ENCODE data around the gene DHODH.

The DHODH gene

GRCh38 chr16:72013888-72014581 is 5.5 kb downstream of the DHODH start:
- DNase-seq (ENCODE audit: low read depth): no peak

GRCh38 chr16:72014675-72015074 is 6.1 kb downstream of the DHODH start:
- no peak for DNase-seq (ENCODE audit: low read depth)

- DNase-seq (ENCODE audit: low read depth): no peak
Measured at GRCh38 chr16:72015124-72015523, 6.6 kb downstream of the DHODH start.

GRCh38 chr16:72018470-72018869 is 9.9 kb downstream of the DHODH start:
- DNase-seq (ENCODE audit: low read depth): no peak

- no peak for DNase-seq (ENCODE audit: low read depth)
Measured at GRCh38 chr16:72021043-72021442, 12.5 kb downstream of the DHODH start.

GRCh38 chr16:72022127-72022526 is 13.6 kb downstream of the DHODH start:
- DNase-seq (ENCODE audit: low read depth): no peak

GRCh38 chr16:72023962-72024361 is 15.4 kb downstream of the DHODH start:
- DNase-seq (ENCODE audit: low read depth): no peak

- DNase-seq (ENCODE audit: low read depth): no peak
Measured at GRCh38 chr16:72024862-72025382, 16.4 kb downstream of the DHODH start.

GRCh38 chr16:72025404-72026114 is 17.0 kb downstream of the DHODH start:
- no peak for DNase-seq (ENCODE audit: low read depth)

- DNase-seq (ENCODE audit: low read depth): no peak
Measured at GRCh38 chr16:72027669-72028378, 19.3 kb downstream of the DHODH start.

- DNase-seq (ENCODE audit: low read depth): no peak
Measured at GRCh38 chr16:72029567-72030271, 21.2 kb downstream of the DHODH start.

GRCh38 chr16:72033437-72033836 is 24.9 kb downstream of the DHODH start:
- DNase-seq (ENCODE audit: low read depth): no peak

GRCh38 chr16:72036098-72036497 is 27.6 kb downstream of the DHODH start:
- no peak for DNase-seq (ENCODE audit: low read depth)

- no peak for DNase-seq (ENCODE audit: low read depth)
Measured at GRCh38 chr16:72042157-72042660, 33.7 kb downstream of the DHODH start.

GRCh38 chr16:72043058-72043457 is 34.5 kb downstream of the DHODH start:
- DNase-seq (ENCODE audit: low read depth): no peak

- DNase-seq (ENCODE audit: low read depth): no peak
Measured at GRCh38 chr16:72043539-72043938, 35.0 kb downstream of the DHODH start.

- no peak for DNase-seq (ENCODE audit: low read depth)
Measured at GRCh38 chr16:72044296-72044695, 35.8 kb downstream of the DHODH start.

GRCh38 chr16:72044825-72045359 is 36.3 kb downstream of the DHODH start:
- no peak for DNase-seq (ENCODE audit: low read depth)

GRCh38 chr16:72049110-72049509 is 40.6 kb downstream of the DHODH start:
- no peak for DNase-seq (ENCODE audit: low read depth)

- DNase-seq (ENCODE audit: low read depth): no peak
Measured at GRCh38 chr16:72050769-72051464, 42.4 kb downstream of the DHODH start.

GRCh38 chr16:72051818-72052217 is 43.3 kb downstream of the DHODH start:
- no peak for DNase-seq (ENCODE audit: low read depth)
